Tibial artery (tissue), 4 donors: ENCODE data around the gene PTCH1.

Experiments
- DNase-seq, 2 donors: peaks; one replicate each; pipeline ENCODE4 v3.0.0-alpha.2; 2019
- H3K27ac ChIP-seq, 2 donors: fragments of 200-600 bp; sonication (generic) in 1 of 2; 1 replicate in 1 of 2; 2 replicates in 1 of 2; pipeline ENCODE4 v1.5.1; 2018 to 2019; ENCODE audit warnings: mild to moderate bottlenecking in 1 of 2
- H3K27me3 ChIP-seq, 2 donors: fragments of 200-600 bp; sonication (generic) in 1 of 2; one replicate each; pipeline versions ENCODE4 v1.5.1 to v1.6.0; 2016 to 2019
- H3K36me3 ChIP-seq, 3 donors: fragments of 200-600 bp; sonication (generic) in 2 of 3; one replicate each; pipeline ENCODE4 v1.5.1; 2016 to 2019; ENCODE audit warnings: mild to moderate bottlenecking in 2 of 3
- H3K4me1 ChIP-seq, 4 donors: fragments of 200-600 bp; sonication (generic) in 2 of 4; 1 replicate in 3 of 4; 2 replicates in 1 of 4; pipeline ENCODE4 v1.5.1; 2016 to 2019
- H3K4me3 ChIP-seq, 2 donors: fragments of 200-600 bp; sonication (generic) in 1 of 2; 1 replicate in 1 of 2; 2 replicates in 1 of 2; pipeline ENCODE4 v1.5.1; 2018 to 2019; ENCODE audit warnings: mild to moderate bottlenecking in 2 of 2
- H3K9me3 ChIP-seq, 3 donors: fragments of 200-600 bp; sonication (generic) in 1 of 3; one replicate each; pipeline ENCODE4 v1.5.1; 2016 to 2019
- CTCF ChIP-seq, 2 experiments: fragments of 200-600 bp in 1 of 2; fragments of 450-650 bp in 1 of 2; IDR thresholded peaks; one replicate each; pipeline ENCODE4 v1.5.1; 2017 to 2019; ENCODE audit warnings: antibody characterized with exemption in 2 of 2, mild to moderate bottlenecking in 1 of 2, moderate library complexity in 1 of 2
- intact Hi-C: fragments of 100-400 bp; cut with DNase I; formaldehyde crosslinking; loops from one replicate; pipeline ENCODE4 v1.15.0; 2023; ENCODE audit warnings: low total_unique reads

The PTCH1 gene

GRCh38 chr9:95450171-95451064 lies 66.4 kb downstream of the PTCH1 start:
- Histone ChIP-seq H3K27me3 (no peaks in the 10 kb centered on the region), H3K36me3 (peaks cover 86 to 100% (median 88%) of the 10 kb centered on the region in 3 donors), H3K4me3 (no peak overlapping the region), H3K4me1 (no peaks in the 10 kb centered on the region), H3K9me3 (no peaks in the 10 kb centered on the region), H3K27ac (no peak overlapping the region)
- no peak for TF ChIP-seq CTCF (IDR thresholded peaks at IDR 0.05)
- intact Hi-C loops = no loop called here
- DNase-seq = no peak

GRCh38 chr9:95449016-95449415 lies 67.8 kb downstream of the PTCH1 start:
- Histone ChIP-seq H3K27me3 (no peaks in the 10 kb centered on the region), H3K9me3 (no peaks in the 10 kb centered on the region), H3K4me1 (no peaks in the 10 kb centered on the region), H3K27ac (no peak overlapping the region), H3K36me3 (peaks cover 74 to 100% (median 88%) of the 10 kb centered on the region in 3 donors), H3K4me3 (no peak overlapping the region)
- intact Hi-C loops = no loop called here
- no peak for DNase-seq
- no peak for TF ChIP-seq CTCF (IDR thresholded peaks at IDR 0.05)

- no peak for TF ChIP-seq CTCF (IDR thresholded peaks at IDR 0.05)
- H3K4me1 ChIP-seq = no peaks in the 10 kb centered on the region
- intact Hi-C loops = no loop called here
- no peaks in the 10 kb centered on the region for H3K9me3 ChIP-seq
- DNase-seq = no peak
- peaks cover 64 to 88% (median 77%) of the 10 kb centered on the region in 3 donors for H3K36me3 ChIP-seq
- H3K4me3 ChIP-seq = no peak overlapping the region
- H3K27me3 ChIP-seq = no peaks in the 10 kb centered on the region
- no peak overlapping the region for H3K27ac ChIP-seq
These were observed 68.9 kb downstream of the PTCH1 start for GRCh38 chr9:95447660-95448420.

- TF ChIP-seq CTCF (IDR thresholded peaks at IDR 0.05) = no peak
- intact Hi-C loops = no loop called here
- DNase-seq = no peak
- Histone ChIP-seq H3K36me3 (peaks cover 56 to 79% (median 70%) of the 10 kb centered on the region in 3 donors), H3K27ac (no peak overlapping the region), H3K4me3 (no peak overlapping the region), H3K4me1 (no peaks in the 10 kb centered on the region), H3K27me3 (no peaks in the 10 kb centered on the region), H3K9me3 (no peaks in the 10 kb centered on the region)
These were observed 69.8 kb downstream of the PTCH1 start for GRCh38 chr9:95446984-95447383.

- no peak for TF ChIP-seq CTCF (IDR thresholded peaks at IDR 0.05)
- Histone ChIP-seq H3K4me1 (no peaks in the 10 kb centered on the region), H3K9me3 (no peaks in the 10 kb centered on the region), H3K27ac (no peak overlapping the region), H3K27me3 (no peaks in the 10 kb centered on the region), H3K36me3 (peaks cover 49 to 72% (median 68%) of the 10 kb centered on the region in 3 donors), H3K4me3 (no peak overlapping the region)
- intact Hi-C loops = no loop called here
- DNase-seq = no peak
These were observed 70.5 kb downstream of the PTCH1 start for GRCh38 chr9:95446259-95446658.
